ENCODE data around the gene FBXO46.

DNA sequence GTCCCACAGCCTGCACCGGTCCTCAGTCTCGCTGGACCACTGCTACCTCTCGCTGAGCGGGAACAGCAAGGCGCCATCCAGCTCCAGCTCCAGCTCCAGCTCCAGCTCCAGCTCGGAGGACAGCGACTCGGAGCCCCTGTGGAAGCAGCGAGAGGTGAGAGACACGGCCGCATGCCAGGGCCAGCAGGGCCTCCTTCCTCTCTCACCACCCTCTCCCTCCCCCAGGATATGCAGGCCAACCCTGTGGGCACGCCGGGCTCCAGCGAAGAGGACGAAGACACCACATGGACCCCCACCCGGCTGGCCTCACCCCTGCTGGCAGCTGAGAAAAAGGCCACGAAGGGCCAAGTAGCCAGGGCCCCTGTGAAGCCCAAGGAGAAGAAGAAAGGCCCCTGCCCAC lies 31.0 kb upstream of the FBXO46 start:
- TF ChIP-seq, protein P1, sequence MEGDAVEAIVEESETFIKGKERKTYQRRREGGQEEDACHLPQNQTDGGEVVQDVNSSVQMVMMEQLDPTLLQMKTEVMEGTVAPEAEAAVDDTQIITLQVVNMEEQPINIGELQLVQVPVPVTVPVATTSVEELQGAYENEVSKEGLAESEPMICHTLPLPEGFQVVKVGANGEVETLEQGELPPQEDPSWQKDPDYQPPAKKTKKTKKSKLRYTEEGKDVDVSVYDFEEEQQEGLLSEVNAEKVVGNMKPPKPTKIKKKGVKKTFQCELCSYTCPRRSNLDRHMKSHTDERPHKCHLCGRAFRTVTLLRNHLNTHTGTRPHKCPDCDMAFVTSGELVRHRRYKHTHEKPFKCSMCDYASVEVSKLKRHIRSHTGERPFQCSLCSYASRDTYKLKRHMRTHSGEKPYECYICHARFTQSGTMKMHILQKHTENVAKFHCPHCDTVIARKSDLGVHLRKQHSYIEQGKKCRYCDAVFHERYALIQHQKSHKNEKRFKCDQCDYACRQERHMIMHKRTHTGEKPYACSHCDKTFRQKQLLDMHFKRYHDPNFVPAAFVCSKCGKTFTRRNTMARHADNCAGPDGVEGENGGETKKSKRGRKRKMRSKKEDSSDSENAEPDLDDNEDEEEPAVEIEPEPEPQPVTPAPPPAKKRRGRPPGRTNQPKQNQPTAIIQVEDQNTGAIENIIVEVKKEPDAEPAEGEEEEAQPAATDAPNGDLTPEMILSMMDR (IDR thresholded peaks at IDR 0.05): no peak
- no peak for TF ChIP-seq POLR2AphosphoS5 (IDR thresholded peaks at IDR 0.05; ENCODE audit: insufficient read depth in 1 of 2, low read depth in 1 of 2)
